ENCODE results near the gene SPTB.
A peak's percentile ranks its signal among the peaks of the same experiment; 100 is the strongest.

The SPTB gene

GRCh38 chr14:64878837-64879634 is 671 bp downstream of the SPTB start:
- 0 out of 2 replicates have a peak, but pooled peaks cover 3% of the 10 kb centered on the region for H3K4me1 ChIP-seq
- TF ChIP-seq, protein P1, sequence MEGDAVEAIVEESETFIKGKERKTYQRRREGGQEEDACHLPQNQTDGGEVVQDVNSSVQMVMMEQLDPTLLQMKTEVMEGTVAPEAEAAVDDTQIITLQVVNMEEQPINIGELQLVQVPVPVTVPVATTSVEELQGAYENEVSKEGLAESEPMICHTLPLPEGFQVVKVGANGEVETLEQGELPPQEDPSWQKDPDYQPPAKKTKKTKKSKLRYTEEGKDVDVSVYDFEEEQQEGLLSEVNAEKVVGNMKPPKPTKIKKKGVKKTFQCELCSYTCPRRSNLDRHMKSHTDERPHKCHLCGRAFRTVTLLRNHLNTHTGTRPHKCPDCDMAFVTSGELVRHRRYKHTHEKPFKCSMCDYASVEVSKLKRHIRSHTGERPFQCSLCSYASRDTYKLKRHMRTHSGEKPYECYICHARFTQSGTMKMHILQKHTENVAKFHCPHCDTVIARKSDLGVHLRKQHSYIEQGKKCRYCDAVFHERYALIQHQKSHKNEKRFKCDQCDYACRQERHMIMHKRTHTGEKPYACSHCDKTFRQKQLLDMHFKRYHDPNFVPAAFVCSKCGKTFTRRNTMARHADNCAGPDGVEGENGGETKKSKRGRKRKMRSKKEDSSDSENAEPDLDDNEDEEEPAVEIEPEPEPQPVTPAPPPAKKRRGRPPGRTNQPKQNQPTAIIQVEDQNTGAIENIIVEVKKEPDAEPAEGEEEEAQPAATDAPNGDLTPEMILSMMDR (IDR thresholded peaks at IDR 0.05; ENCODE audit: low read depth, low read length): no peak
- H3K9me3 ChIP-seq: no peaks in the 10 kb centered on the region
- peaks cover 56% of the 10 kb centered on the region for H3K27me3 ChIP-seq
- DNase-seq: no peak
- H3K36me3 ChIP-seq: no peaks in the 10 kb centered on the region
- H3K4me3 ChIP-seq (ENCODE audit: low read depth, low read length): peak overlapping the region; percentile 68

- H3K4me1 ChIP-seq: 0 out of 2 replicates have a peak, but pooled peaks cover 3% of the 10 kb centered on the region
- H3K4me3 ChIP-seq (ENCODE audit: low read depth, low read length): no peak overlapping the region
- H3K36me3 ChIP-seq: no peaks in the 10 kb centered on the region
- no peaks in the 10 kb centered on the region for H3K9me3 ChIP-seq
- no peak for DNase-seq
- H3K27me3 ChIP-seq: peaks cover 45% of the 10 kb centered on the region
- TF ChIP-seq, protein P1 (IDR thresholded peaks at IDR 0.05; ENCODE audit: low read depth, low read length): no peak
These were observed 1.9 kb downstream of the SPTB start for GRCh38 chr14:64877846-64878245.

DNA sequence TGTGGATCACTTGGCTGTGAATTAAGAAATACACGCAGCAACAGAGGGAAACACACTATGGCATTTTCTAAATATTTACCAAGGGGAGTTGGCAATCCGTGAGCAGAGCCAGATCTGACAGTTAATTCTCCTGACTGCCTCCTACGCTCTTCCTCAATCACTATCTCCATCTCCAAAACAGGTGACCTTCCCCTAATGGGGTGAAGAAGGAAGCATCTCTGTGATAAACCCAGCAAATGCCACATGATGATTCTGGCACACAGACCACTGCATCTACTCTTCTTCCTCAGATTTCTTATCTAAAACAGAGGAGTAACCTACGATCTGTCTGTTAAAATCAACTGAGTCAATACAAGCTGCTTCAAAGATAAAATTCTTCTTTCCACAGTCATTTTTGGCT is 4.4 kb downstream of the SPTB start:
- H3K36me3 ChIP-seq: no peaks in the 10 kb centered on the region
- peaks cover 3% of the 10 kb centered on the region; the same call in 1 of the 2 replicates for H3K4me1 ChIP-seq
- no peak overlapping the region for H3K4me3 ChIP-seq (ENCODE audit: low read depth, low read length)
- peaks cover 3% of the 10 kb centered on the region for H3K9me3 ChIP-seq
- no peak for DNase-seq
- TF ChIP-seq, protein P1 (IDR thresholded peaks at IDR 0.05; ENCODE audit: low read depth, low read length): no peak
- H3K27me3 ChIP-seq: peaks cover 26% of the 10 kb centered on the region

DNA sequence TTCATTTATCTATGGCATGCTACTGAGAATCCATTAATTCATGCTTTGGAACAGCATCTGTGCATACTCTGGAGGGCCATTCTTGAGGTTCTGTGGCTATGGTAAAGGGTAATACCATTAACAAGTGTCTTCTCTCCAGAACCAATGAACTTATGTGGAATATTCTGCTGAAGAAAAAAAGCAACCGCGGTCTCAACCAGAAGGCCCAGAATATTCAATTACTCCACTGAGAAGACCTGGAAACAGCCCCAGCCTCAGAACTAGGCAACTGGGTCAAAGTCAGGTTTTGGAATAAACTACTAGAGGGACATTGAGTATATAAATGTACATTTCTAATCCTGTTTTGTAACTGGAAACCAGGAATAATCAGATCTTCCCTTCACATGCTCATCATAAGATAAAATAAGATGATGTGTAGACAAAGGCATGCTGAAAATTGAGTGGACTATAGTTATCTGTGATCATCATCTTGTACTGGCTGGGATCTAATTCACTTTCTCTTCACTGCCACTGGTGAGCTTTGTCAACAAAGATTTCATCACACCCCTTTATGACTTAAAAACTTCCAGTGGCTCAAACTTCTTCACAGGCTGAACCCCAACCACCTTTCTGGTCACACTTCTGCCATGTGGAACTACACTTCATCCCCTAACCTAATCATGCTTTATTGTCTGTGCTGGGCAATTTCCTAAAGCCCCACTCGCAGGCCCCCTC is 6.0 kb downstream of the SPTB start:
- Histone ChIP-seq H3K4me3 (ENCODE audit: low read depth, low read length) (no peak overlapping the region), H3K36me3 (no peaks in the 10 kb centered on the region), H3K27me3 (peaks cover 20% of the 10 kb centered on the region), H3K4me1 (peaks cover 3% of the 10 kb centered on the region; the same call in 1 of the 2 replicates), H3K9me3 (peaks cover 3% of the 10 kb centered on the region)
- TF ChIP-seq, protein P1 (IDR thresholded peaks at IDR 0.05; ENCODE audit: low read depth, low read length): no peak
- DNase-seq: no peak

- Histone ChIP-seq H3K27me3 (peaks cover 31% of the 10 kb centered on the region), H3K9me3 (peaks cover 3% of the 10 kb centered on the region), H3K4me1 (peaks cover 3% of the 10 kb centered on the region; the same call in 1 of the 2 replicates), H3K36me3 (no peaks in the 10 kb centered on the region), H3K4me3 (ENCODE audit: low read depth, low read length) (no peak overlapping the region)
- TF ChIP-seq, protein P1 (IDR thresholded peaks at IDR 0.05; ENCODE audit: low read depth, low read length): no peak
- no peak for DNase-seq
These were observed 8.4 kb downstream of the SPTB start for GRCh38 chr14:64871344-64871743.

Data from BE2C (cell line).